ENCODE measurements around the gene TTLL3.
A peak's percentile ranks its signal among the peaks of the same experiment; 100 is the strongest.
"Not testable (repeated sequence)": the region's sequence is repeated elsewhere in the genome, so short reads cannot be mapped to it uniquely, and the experiment has no call there.

The TTLL3 gene, protein sequence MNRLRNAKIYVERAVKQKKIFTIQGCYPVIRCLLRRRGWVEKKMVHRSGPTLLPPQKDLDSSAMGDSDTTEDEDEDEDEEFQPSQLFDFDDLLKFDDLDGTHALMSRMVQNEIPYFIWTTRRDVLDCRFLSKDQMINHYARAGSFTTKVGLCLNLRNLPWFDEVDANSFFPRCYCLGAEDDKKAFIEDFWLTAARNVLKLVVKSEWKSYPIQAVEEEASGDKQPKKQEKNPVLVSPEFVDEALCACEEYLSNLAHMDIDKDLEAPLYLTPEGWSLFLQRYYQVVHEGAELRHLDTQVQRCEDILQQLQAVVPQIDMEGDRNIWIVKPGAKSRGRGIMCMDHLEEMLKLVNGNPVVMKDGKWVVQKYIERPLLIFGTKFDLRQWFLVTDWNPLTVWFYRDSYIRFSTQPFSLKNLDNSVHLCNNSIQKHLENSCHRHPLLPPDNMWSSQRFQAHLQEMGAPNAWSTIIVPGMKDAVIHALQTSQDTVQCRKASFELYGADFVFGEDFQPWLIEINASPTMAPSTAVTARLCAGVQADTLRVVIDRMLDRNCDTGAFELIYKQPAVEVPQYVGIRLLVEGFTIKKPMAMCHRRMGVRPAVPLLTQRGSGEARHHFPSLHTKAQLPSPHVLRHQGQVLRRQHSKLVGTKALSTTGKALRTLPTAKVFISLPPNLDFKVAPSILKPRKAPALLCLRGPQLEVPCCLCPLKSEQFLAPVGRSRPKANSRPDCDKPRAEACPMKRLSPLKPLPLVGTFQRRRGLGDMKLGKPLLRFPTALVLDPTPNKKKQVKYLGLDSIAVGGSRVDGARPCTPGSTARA

GRCh38 chr3:9809615-9810432 is at the start of gene TTLL3:
TSS of gene TTLL3 (plus strand) at chr3:9810262. CDS start at chr3:9810662, 400 bp downstream.
- peak; percentile 90 for DNase-seq (ENCODE audit: low spot score)

DNA sequence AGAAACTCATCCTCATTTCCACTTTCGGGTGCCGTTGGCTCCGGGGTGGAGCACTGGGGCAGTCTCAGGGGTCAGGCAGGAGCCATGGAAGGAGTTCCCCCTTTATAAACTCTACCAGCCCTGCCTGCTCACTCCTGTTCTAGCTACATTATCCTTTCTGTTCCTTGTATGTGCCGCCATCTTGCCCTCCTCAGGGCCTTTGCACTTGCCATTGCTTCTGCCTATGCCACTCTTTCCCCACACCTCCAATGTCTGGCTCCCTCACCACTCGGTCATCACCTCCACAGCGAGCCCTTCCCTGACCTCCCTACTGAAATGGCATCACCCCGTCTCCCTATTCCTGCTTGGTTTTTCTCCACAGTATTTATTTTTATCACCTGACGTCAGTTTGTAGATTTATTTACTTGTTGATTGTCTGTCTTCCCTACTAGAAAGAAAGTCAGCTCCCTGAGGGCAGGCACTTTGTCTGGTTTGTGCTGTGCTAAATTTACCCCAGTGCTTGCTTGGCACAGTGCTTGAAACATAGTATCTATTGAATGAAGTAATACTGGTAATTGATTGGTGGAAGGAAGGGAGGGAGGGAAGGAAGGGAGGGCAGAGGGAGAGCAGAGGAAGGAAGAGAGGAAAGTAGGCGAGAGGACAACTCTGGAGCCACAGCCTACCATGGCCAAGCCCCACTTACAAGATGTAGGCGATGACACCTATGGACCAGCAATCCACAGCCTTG is 49.1 kb upstream of the TTLL3 start:
- DNase-seq (ENCODE audit: low spot score) = no peak

GRCh38 chr3:9761919-9762318 is 48.1 kb upstream of the TTLL3 start:
- DNase-seq (ENCODE audit: low spot score) = no peak

- DNase-seq (ENCODE audit: low spot score) = no peak
These were observed 47.2 kb upstream of the TTLL3 start for GRCh38 chr3:9762871-9763270.

GRCh38 chr3:9765865-9766264 is 44.2 kb upstream of the TTLL3 start:
- no peak for DNase-seq (ENCODE audit: low spot score)

DNA sequence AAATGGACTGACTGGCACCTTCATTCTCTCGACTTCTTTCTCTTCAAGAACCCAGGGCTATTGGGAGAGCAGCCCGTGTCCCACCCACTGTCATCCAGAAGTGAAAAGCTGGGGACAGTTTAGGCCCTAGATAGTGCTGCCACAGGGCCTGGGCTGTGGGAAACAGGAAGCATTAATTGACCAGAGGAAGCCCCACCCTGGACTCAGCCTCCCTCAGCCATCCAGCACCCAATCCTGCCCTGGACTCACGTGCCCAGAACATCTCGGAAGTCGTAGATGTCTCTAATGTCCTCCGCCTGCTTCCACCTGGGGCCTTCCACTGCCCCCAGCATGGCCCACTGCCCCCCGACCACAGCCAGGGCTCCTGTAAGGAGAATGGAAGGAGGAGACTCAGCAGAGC is 42.6 kb upstream of the TTLL3 start:
- no peak for DNase-seq (ENCODE audit: low spot score)

- peak; percentile 37 for DNase-seq (ENCODE audit: low spot score)
These were observed 41.8 kb upstream of the TTLL3 start for GRCh38 chr3:9768141-9768775.

DNA sequence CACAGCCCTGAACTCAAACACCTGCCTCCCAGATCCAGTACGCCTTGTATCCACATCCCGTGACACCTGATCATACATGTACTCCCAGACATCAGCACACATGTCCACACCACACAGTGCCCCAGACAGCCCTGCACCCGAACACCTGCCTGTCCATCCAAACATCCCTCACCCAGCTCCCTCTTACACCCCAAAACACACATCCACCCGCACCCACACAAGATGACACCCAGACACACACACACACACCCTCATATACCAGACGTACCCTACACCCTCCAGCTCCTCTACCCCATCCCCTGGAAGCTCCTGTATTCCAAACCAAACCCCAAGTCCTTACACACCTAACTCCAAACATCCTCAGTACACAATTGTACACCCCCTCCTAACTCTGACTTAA is 41.0 kb upstream of the TTLL3 start:
- no peak for DNase-seq (ENCODE audit: low spot score)

DNA sequence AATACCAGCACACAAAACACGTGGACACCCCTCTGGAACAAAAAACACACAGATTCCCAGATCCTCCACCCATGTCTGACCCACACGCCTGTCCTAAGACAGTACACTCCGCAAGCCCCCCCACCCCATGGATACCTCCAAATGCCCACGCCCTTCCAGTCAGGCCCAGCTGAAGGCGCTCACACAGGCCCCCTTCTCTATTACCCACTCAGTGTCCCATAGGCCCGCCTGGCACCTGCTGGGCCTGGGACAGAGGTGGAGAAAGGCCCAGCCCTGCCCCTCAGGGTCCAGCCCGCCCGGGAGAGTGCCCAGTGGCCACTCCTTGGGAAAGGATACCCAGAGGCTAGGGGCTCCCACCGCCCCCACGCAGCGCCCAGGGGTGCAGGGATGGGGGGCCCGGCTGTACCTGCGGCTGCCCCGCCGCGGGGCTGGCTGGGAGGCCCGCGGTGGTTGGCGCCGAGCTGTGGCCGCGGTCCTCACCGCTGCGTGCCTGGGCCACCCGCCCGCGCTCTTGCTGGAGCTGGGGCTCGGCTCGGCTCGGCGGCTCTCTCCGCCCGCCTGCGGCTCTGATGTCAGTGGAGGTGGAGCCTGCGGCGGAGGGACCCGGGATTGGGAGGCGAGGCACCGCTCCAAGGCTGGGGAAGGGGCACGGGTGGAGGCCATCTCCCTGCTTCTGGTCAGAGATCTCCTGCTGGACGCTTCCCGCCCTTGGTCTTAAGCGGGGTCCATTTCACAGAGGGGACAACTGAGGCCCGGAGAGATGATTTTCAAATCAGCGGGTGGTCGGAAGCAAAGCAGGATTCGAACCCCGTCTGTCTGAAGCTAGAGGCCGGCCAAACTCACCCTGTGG is 40.4 kb upstream of the TTLL3 start, which contains the start of gene CAMK1:
CAMK1 (minus strand) TSS at position 522 of the 850 bp plus-strand sequence. CDS start 2,198 bp downstream, outside the sequence.
- peak; percentile 92 for DNase-seq (ENCODE audit: low spot score)

DNA sequence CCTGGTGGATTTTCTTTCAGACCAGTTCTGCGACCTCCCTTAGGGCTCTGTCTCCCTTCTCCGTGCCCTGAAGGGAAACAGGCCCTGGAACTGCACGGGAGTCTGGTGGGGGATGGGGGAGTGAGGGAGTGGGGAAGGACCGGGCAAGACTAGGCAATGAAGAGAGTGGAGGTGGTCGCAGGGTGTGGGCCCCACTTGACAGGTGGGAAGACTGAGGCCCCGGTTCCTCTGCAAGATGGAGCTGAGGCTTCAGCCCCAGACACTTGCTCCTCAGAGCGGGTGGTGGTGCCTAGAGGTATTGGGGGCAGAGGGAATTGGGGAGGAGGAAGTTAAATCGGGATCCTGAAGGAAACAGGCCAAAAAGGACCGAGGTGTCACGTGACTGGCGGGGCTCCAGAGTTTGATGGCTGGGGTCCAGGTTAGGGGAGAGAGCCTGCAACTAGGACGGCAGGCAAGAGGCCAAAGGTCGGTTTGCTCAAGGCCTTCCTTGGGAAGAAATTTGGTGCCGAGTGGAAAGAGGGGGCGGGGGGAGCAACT is 39.7 kb upstream of the TTLL3 start:
- no peak for DNase-seq (ENCODE audit: low spot score)

DNA sequence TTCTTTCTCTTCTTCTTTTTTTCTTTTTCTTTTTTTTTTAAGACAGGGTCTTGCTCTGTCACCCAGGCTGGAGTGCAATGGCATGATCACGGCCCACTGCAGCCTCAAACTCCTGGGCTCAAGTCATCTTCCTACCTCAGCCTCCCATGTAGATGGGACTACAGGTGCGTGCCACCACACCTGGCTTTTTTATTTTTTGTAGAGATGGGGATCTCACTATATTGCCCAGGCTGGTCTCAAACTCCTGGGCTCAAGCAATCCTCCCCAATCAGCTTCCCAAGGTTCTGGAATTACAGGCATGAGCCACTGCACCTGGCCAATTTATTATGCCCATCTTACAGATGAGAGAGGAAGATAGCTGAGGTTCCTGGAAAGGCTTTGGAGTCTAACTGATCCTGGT is 39.1 kb upstream of the TTLL3 start:
- DNase-seq (ENCODE audit: low spot score) = not testable (repeated sequence)

DNA sequence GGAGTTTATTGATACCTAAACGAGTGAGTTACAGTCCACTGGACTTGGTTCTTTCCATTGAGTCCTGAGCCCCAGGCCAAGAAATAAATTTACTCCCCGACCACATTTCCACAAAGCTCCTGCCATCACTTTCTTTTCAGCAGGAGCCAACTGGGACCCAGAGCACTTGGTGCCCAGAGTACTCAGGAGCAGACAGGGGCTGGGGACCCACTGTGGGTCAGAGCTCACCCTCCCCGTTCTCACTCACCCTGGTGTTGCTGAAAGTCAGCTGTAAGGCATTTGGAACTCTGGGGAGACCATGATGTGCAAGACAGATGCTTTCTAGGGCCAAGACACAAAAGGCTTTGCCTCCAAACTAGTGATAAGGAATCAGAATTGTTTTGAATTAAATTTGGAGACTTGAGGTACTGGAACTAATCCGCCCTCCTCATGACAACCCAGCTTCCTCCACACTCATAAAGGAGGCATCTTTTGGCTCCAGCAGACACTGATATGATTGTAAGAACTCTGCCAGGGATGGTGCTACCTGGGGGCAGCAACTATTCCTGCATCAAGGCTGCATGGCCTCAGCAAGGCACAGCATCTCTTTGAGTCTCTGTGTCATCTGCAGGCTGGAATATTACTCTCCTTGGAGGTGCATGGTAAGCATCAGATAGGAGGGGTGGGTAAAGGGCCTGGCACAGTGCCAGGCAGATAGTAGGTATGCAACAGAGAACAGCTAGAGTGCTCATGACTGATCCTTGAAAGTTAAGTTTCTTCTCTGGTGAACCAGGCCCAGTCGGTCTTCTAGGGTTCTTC is 33.0 kb upstream of the TTLL3 start:
- no peak for DNase-seq (ENCODE audit: low spot score)

GRCh38 chr3:9777694-9778021 is 32.4 kb upstream of the TTLL3 start:
- no peak for DNase-seq (ENCODE audit: low spot score)

GRCh38 chr3:9778143-9779074 is 31.7 kb upstream of the TTLL3 start:
- peak; percentile 62 for DNase-seq (ENCODE audit: low spot score)

GRCh38 chr3:9779075-9779593 is 30.9 kb upstream of the TTLL3 start:
- DNase-seq (ENCODE audit: low spot score) = no peak

- no peak for DNase-seq (ENCODE audit: low spot score)
These were observed 30.2 kb upstream of the TTLL3 start for GRCh38 chr3:9779721-9780457.

- DNase-seq (ENCODE audit: low spot score) = no peak
These were observed 29.6 kb upstream of the TTLL3 start for GRCh38 chr3:9780458-9780812.
